GM18868 (cell line): ENCODE results near the gene DNAJC10.
"Not testable (repeated sequence)": the region's sequence is repeated elsewhere in the genome, so short reads cannot be mapped to it uniquely, and the experiment has no call there.

ENCODE experiments used
- ATAC-seq: cut with Tn5 transposase; IDR thresholded peaks from one replicate; pipeline ENCODE4 v1.9.1; 2021; ENCODE audit warnings: mild to moderate bottlenecking, moderate library complexity; ENCODE audit not compliant: unreplicated experiment

DNAJC10 gene

GRCh38 chr2:182719116-182719515 lies 3.1 kb downstream of the DNAJC10 start:
- ATAC-seq, result not testable (repeated sequence)

DNA sequence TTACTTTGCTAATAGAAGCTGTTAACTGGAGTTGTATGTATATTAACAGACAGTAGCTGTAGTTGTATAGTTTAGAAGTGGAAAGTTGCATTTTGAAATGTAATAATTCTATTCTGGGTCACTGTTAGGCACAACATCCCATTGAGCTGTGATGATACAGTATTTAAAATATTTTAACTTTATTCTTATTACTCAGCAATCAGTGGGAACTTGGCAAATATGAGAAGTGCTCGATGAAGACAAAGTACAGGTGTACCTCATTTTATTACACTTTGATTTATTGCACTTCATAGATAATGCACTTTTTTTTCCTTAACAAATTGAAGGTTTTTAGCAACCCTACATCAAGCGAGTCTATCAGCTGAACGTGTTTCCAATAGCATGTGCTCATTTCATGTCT lies 8.6 kb downstream of the DNAJC10 start:
- no peak for ATAC-seq

GRCh38 chr2:182726473-182726872 lies 10.4 kb downstream of the DNAJC10 start:
- ATAC-seq, result peak; percentile 70

DNA sequence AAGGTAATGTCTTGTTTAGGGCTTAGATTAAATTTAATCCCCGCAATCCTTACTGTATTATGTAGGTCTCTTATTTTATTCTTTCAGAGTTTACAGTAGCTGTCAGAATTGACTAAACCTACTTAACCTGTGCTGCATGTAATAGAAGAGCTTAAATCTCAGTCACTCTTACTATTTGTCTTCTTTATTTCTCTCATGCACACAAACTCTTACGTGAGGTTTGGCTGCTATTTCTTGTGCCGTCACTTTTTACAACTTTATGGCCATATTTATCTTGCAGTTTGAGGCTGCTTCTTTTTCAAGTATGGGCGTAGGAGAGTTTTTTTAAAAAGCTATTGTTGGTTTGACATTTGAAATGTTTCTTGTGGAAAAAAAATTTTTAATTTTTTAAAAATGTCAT lies 12.0 kb downstream of the DNAJC10 start:
- no peak for ATAC-seq

DNA sequence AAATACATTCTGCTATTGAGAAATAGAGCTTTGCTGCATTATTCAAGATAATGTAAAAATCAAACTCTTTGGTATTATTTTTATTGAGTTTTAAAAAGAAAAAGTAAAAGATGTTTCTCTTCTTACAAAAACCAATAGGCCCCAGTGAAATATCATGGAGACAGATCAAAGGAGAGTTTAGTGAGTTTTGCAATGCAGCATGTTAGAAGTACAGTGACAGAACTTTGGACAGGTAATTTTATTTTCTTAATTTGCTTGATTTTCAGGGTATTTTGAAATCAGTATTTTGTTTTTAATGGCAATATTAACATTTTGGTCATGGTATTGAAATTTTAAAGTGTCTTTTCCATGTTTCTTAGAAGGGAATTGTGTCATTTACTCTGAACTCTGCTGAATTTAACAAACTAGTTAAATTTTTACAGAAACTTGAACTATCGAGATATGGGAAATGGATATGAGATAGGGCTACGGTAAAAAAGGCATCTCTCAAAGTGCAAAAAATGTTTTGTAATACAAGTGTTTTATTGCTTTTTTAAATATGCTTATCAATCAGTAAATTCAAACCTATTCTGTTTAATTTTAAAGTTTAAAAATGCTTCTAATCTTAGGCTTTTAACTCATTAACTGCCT lies 13.8 kb downstream of the DNAJC10 start:
- no peak for ATAC-seq

GRCh38 chr2:182730486-182730885 lies 14.4 kb downstream of the DNAJC10 start:
- ATAC-seq, result no peak

DNA sequence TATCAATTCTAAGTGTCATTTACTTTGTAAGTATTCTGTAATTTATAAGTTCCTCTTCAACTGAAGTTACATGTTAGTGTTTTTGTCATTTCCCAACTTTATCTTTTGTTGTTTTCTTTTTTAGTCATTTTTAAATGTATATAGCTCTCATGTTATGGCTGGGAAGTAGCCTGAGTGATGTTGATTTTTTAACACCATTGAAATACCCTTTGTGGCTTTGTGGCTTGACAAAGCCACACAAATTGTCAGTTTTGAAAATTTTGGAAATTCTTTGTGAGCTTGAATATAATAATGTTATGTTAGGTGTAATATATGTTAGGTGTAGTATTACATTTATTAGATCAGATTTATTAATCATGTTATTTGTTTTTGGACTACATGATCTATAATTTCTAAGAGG lies 16.7 kb downstream of the DNAJC10 start:
- ATAC-seq, result no peak

- no peak for ATAC-seq
Observed at GRCh38 chr2:182733572-182733971, 17.5 kb downstream of the DNAJC10 start.

- ATAC-seq, result not testable (repeated sequence)
Observed at GRCh38 chr2:182736856-182737255, 20.8 kb downstream of the DNAJC10 start.

DNA sequence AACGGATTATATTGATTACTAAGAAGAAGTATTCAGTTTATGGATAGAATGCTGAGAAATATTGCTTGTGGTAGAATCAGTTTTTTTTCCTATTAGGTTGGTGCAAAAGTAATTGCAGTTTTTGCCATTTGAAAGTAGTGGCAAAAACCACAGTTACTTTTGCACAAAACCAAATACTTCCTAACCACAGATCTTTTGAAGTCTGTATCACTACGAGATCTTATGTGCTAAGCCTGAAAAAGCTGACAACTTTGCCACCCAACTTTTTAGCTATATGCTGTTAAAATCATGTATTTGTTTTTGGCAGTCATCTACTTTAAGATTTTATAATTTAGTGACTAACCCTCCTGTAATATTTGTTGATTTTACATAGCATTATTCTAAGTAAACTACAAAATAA lies 24.6 kb downstream of the DNAJC10 start:
- ATAC-seq, result peak; percentile 67

GRCh38 chr2:182741620-182742019 lies 25.6 kb downstream of the DNAJC10 start:
- ATAC-seq, result no peak

- no peak for ATAC-seq
Observed at GRCh38 chr2:182744490-182744889, 28.4 kb downstream of the DNAJC10 start.

DNA sequence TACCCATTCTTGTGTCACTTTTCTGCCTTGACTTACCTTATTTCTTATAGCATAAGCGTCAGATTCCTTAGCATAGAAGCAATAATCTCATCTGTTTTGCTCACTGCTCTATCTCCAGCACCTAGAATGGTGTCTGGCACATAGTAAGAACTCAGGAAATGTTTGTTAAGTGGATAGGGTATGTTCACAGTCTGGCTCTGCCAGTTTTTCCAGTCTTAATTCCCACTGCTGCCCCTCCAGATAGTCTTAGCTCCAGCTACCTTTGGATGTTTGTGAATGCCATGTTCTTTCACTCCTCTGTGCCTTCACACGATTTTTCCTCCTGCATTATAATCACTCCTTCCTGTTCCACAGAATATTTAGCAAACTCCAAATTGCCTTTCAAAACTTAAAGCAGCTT lies 29.0 kb downstream of the DNAJC10 start:
- no peak for ATAC-seq

DNA sequence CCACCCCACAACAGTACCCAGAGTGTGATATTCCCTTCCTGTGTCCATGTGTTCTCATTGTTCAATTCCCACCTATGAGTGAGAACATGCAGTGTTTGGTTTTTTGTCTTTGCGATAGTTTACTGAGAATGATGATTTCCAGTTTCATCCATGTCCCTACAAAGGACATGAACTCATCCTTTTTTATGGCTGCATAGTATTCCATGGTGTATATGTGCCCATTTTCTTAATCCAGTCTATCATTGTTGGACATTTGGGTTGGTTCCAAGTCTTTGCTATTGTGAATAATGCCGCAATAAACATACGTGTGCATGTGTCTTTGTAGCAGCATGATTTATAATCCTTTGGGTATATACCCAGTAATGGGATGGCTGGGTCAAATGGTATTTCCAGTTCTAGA lies 29.8 kb downstream of the DNAJC10 start:
- not testable (repeated sequence) for ATAC-seq

- no peak for ATAC-seq
Observed at GRCh38 chr2:182754231-182754630, 38.2 kb downstream of the DNAJC10 start.

GRCh38 chr2:182758379-182758778 lies 42.3 kb downstream of the DNAJC10 start:
- ATAC-seq, result no peak

DNA sequence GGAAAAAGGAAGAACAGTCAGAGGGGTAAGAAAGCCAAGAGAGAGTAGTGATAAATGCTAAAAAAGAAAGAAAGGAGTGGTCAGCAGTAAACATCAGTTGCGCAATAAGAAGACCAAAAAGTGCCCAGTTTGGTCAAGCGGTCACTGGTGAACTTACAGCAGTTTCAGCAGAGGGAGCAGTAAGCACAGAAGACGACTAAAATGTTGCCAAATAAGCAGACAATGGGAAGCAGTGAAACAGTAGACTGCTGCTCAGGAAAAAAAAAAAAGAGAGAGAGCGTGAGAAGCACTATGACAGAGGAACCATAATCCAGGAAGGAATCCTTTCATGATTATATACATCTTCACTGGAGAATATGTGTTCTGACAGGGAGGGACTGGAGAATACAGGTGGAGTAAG lies 45.8 kb downstream of the DNAJC10 start:
- ATAC-seq, result no peak

GRCh38 chr2:182763311-182763912 lies 47.4 kb downstream of the DNAJC10 start:
- no peak for ATAC-seq

DNA sequence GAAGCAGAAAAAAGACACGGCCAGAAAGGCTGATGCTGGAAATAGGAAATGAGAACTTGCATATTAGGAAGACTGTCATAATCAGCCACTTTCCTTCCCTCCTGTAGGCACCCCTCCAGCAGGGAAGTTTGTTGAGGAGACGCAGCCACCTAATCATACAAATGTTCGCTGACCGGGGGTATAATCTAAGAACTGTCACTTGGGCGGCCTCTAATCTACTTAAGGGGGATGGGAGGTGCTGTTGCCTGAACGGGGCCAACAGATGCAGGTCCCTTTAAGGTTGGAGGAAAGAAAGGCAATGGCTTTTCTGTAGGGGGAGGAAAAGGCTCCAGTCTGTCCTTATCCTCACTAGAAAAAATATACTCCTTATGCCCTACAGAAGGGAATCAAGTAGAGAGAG lies 50.6 kb downstream of the DNAJC10 start:
- no peak for ATAC-seq

GRCh38 chr2:182767578-182767977 lies 51.5 kb downstream of the DNAJC10 start:
- peak; percentile 59 for ATAC-seq

DNA sequence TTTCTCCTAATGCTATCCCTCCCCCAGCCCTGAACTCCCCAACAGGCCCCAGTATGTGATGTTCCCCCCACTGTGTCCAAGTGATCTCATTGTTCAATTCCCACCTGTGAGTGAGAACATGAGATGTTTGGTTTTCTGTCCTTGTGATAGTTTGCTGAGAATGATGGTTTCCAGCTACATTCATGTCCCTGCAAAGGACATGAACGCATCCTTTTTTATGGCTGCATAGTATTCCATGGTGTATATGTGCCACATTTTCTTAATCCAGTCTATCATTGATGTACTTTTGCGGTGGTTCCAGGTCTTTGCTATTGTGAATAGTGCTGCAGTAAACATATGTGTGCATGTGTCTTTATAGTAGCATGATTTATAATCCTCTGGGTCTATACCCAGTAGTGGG lies 52.9 kb downstream of the DNAJC10 start:
- ATAC-seq, result not testable (repeated sequence)

- ATAC-seq, result no peak
Observed at GRCh38 chr2:182779323-182779722, 63.3 kb downstream of the DNAJC10 start.

GRCh38 chr2:182781099-182781498 lies 65.0 kb downstream of the DNAJC10 start:
- not testable (repeated sequence) for ATAC-seq
